Measurements from ENCODE around the gene CYP2D6. TPM values are rescaled to one million over a fixed set of nuclear protein-coding genes. Genes with fewer than 3 reads are reported as not detected.
"Not testable (repeated sequence)": the region's sequence is repeated elsewhere in the genome, so short reads cannot be mapped to it uniquely, and the experiment has no call there.

Gene CYP2D6
- total RNA-seq, 1 donor from 2014 or later = 2.7 TPM

DNA sequence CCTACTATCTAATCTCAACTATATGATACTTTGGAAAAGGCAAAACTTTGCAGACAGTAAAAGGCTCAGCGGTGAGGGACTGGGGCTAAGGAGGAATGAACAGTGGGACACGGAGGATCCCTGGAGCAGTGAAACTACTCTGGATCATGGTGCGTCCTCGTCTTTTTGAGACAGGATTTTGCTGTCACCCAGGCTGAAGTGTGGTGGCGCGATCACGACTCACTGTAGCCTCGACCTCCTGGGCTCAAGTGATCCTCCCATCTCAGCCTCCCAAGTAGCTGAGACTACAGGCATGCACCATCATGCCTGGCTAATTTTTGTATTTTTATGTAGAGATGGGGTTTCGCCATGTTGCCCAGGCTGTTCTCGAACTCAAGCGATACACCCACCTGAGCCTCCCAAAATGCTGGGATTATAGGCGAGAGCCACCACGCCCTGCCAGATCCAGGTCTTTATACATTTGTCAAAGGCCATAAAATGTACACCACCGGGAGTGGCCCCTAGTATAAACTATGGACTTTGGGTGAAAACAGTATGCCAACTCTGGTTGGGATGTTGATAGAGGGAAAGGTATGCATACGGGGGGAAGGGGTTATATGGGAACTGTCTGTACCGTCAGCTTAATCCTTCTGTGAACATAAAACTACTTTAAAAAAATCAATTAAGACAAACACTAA lies 28.0 kb upstream of the CYP2D6 start:
- no peak for DNase-seq (ENCODE audit: low spot score)

DNA sequence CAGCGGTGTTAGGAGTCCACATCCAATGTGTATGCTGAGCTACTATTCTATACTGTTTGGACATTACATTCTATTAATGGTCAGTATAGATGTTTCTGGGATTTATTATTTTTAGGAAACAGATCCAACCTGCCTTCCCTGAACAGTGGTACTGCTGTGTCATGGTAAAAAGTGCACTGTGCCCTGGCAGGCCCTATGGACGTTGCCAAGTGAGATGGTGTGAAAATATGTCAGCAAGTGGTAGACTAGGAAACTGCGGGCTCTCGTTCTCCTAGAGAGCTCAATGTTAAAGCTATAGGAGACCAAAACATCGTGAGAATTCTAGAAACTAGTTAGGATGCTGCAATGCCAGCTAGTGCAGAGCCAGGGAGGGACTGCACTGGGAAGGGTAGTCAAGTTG lies 26.0 kb upstream of the CYP2D6 start:
- no peak for DNase-seq (ENCODE audit: low spot score)

DNA sequence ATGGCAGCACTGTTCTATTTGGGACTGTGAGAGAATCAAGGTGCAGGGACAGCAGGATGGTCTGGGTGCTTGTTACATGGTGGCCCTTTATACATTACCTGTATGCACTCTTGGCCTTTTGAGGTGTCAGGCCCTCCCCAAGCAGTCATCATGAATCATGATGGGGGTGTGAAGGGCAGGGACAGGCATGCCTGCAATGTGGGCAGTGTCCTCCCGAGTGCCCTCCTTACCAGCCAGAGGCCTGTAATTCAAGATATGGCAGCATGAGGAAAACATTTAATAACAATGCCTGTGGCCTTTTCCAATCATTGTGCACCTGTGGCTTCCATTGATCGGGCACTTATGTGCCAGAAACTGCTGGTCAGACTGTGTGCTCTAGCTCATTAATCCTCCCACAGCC lies 25.5 kb upstream of the CYP2D6 start:
- no peak for DNase-seq (ENCODE audit: low spot score)

DNA sequence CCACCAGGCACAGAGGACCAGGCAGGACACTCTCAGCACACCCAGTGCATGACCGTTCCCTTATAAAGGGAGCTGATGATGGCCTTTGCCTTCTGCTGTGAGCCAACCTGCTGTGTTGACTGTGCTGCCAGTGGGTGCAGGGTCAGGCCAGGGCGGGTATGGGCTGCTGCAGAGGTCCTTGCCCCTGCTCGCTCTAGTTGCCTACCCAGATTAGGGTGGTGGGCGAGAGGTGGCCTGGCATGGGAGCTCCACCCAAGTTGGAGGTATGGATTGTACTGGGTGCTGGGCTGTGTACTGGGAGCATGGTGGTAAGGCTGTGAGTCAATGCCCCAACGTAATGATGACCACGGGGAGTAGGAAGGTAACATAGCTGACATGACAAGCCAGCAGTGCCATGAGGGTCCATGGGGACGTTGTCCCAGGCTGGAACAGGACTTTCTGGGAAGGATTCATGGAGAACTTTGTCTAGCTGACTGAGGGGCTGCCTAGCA lies 24.5 kb upstream of the CYP2D6 start:
- DNase-seq (ENCODE audit: low spot score) = no peak

DNA sequence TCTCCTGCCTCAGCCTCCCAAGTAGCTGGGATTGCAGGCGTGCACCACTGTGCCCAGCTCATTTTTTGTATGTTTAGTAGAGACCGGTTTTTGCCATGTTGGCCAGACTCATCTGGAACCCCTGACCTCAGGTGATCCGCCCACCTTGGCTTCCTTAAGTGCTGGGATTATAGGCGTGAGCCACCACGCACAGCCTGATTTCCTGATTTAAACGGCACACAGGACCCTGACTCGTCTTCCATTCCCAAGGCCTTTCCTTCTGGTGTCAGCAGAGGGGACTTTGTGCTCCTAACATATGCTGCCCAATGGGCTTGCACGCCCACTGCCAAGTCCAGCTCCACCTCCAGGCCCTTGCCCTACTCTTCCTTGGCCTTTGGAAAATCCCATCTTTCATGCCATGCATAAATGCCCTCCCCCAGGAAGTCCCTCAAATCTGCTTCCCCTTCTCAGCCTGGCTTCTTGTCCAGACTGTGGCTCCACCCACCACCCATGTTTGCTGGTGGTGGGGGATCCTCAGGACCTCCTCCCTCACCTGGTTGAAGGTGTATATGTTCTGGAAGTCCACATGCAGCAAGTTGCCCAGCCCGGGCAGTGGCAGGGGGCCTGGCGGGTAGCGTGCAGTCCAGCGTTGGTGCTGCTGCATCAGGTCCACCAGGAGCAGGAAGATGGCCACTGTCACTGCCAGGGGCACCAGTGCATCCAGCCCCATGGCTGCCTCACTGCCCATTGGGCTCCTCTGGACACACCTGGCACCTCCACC lies 23.9 kb upstream of the CYP2D6 start:
- DNase-seq (ENCODE audit: low spot score) = no peak

DNA sequence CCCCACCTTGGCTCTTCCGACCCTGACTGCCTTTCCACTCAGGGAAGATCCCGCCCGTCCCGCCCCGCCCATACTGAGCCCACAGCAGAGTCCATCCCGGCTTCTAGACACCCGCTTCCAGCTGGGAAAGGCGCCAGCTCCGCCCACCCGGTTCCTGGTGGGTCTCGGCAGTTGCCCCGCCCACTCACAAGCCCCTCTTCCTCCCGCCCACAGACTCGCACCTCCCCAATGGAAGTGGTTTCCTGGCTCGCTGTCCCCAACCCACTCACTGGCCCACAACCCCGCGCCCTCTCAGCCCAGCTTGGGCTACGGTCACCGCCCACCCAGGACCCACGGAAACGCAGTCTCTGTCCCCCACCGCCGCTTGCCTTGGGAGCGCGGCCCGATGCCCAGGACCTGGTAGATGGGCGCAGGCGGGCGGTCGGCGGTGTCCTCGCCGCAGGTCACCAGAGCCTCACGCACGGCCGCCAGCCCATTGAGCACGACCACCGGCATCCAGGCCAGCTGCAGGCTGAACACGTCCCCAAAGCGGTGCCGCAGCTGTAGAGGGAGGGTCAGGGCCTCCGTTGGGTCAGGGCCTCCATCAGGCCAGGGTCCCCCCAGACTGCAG lies 22.2 kb upstream of the CYP2D6 start:
- DNase-seq (ENCODE audit: low spot score) = no peak

DNA sequence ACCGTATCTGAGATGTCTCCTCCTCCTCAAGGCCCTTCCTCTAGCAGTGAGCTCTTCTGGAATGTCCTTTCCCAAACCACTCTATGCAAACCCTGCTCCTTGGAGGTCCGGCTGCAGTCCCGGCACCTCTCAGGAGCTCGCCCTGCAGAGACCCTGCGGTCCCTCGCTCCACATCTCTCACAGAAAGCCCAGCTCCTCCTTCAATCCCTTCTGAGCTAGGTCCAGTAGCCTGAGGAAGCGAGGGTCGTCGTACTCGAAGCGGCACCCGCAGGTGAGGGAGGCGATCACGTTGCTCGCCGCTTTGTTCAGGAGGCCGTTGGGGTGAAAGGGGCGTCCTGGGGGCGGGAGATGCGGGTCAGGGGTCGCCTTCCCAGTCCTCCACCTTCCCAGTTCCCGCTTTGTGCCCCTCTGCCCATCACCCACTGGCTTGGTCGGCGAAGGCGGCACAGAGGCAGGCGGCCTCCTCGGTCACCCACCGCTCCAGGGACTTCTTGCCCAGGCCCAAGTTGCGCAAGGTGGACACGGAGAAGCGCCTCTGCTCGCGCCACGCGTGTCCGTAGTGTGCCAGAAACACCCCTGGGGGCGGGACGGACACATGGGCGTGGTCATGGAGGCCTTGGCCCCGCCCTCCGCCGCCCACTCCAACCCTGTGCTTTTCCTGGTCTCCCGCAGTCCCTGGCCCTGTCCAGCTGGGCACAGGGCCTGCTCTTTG lies 21.5 kb upstream of the CYP2D6 start:
- DNase-seq (ENCODE audit: low spot score) = no peak

DNA sequence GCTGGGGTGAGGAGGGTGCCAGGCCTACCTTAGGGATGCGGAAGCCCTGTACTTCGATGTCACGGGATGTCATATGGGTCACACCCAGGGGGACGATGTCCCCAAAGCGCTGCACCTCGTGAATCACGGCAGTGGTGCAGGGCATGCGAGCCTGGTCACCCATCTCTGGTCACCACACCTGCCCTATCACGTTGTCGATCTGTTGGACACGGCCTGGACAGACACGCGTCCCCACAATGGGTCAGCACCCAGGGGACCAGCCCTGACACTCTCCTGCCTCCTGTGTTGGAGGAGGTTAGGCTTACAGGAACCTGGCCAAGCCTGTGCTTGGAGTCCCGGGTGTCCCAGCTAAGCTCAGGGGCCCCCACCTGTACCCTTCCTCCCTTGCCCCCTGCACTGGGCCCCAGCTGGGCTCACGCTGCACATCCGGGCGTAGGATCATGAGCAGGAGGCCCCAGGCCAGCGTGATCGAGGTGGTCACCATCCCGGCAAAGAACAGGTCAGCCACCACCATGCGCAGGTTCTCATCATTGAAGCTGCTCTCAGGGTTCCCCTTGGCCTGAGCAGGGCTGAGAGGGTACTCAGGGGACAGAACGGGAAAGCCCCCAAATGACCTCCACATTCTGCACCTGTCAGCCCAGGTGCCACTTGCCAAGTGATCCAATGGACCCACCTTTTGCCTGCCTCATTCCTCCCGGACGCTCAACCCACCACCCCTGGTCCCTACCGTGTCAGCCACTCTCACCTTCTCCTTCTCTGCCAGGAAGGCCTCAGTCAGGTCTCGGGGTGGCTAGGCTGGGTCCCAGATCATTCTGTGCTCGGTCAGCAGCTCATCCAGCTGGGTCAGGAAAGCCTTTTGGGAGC lies 20.3 kb upstream of the CYP2D6 start:
- no peak for DNase-seq (ENCODE audit: low spot score)

DNA sequence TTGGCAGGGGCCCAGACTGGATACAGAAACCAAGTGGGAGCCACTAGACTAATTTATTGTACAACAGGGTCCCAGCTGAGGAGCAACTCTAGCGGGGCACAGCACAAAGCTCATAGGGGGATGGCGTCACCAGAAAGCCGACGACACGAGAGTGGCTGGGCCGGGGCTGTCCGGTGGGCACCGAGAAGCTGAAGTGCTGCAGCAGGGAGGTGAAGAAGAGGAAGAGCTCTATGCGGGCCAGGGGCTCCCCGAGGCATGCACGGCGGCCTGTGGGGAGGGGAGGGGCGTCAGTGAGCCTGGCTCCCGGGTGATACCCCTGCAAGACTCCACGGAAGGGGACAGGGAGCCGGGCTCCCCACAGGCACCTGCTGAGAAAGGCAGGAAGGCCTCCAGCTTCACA lies 19.2 kb upstream of the CYP2D6 start:
- not testable (repeated sequence) for DNase-seq (ENCODE audit: low spot score)

DNA sequence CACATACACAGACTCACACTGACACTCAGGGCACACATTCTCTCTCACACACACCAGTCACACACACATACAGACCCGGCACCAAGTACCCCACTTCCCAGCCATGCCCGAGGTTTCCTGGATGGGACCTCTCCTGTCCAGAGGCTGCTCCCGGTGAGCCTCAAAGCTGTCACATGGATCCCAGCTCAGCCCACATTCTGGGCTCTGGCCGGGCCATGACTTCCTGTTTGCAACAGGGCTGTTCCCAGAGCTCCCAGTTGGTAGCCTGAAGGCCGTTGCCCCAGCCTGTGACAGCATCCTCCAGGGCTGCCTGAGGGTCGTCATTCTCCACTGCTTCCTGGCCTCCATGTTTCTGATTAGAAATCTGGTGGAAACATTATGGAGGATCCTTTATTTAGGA lies 14.6 kb upstream of the CYP2D6 start:
- no peak for DNase-seq (ENCODE audit: low spot score)

DNA sequence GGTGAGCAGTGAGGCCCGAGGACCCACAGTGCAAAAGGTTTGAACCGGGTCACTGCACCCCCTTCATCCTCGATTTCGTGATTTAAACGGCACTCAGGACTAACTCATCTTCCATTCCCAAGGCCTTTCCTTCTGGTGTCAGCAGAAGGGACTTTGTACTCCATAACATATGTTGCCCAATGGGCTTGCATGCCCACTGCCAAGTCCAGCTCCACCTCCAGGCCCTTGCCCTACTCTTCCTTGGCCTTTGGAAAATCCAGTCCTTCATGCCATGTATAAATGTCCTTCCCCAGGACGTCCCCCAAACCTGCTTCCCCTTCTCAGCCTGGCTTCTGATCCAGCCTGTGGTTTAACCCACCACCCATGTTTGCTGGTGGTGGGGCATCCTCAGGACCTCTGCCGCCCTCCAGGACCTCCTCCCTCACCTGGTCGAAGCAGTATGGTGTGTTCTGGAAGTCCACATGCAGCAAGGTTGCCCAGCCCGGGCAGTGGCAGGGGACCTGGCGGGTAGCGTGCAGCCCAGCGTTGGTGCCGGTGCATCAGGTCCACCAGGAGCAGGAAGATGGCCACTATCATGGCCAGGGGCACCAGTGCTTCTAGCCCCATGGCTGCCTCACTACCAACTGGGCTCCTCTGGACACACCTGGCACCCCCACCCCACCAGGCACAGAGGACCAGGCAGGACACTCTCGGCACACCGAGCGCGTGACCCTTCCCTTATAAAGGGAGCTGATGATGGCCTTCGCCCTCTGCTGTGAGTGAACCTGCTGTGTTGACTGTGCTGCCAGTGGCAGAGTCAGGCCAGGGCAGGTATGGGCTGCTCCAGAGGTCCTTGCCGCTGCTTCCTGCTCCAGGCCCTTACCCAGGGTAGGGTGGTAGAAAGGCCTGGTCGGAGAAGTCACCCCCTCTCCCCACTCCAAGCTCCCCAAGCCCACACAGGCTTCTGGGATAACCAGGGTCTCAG lies 13.5 kb upstream of the CYP2D6 start:
- DNase-seq (ENCODE audit: low spot score) = not testable (repeated sequence)

DNA sequence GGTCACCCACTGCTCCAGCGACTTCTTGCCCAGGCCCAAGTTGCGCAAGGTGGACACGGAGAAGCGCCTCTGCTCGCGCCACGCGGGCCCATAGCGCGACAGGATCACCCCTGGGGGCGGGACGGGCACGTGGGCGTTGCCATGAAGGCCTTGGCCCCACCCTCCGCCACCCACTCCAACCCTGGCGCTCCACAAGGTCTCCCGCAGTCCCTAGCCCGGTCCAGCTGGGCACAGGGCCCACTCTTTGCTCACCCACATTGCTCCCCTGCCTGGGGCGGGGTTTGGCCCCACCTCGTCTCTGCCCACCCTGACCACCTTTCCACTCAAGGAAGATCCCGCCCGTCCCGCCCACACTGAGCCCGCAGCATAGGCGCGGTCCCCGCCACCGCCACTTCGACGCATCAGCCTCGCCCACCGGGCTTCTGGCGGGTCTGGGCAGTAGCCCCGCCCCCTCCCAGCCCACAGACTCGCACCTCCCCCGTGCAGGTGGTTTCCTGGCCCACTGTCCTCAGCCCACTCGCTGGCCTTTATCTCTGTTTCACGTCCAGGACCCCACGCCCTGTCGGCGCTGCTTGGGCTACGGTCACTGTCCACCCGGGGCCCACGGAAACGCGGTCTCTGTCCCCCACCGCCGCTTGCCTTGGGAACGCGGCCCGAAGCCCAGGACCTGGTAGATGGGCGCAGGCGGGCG lies 12.3 kb upstream of the CYP2D6 start:
- no peak for DNase-seq (ENCODE audit: low spot score)

DNA sequence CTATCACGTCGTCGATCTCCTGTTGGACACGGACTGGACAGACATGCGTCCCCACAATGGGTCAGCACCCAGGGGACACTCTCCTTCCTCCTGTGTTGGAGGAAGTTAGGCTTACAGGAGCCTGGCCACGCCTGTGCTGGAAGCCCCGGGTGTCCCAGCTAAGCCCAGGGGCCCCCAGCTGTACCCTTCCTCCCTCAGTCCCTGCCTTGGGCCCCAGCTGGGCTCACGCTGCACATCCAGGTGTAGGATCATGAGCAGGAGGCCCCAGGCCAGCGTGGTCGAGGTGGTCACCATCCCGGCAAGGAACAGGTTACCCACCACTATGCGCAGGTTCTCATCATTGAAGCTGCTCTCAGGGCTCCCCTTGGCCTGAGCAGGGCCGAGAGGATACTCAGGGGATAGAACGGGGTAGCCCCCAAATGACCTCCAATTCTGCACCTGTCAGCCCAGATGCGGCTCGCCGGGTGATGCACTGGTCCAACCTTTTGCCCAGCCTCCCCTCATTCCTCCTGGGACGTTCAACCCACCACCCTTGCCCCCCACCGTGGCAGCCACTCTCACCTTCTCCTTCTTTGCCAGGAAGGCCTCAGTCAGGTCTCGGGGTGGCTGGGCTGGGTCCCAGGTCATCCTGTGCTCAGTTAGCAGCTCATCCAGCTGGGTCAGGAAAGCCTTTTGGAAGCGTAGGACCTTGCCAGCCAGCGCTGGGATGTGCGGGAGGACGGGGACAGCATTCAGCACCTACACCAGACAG lies 10.9 kb upstream of the CYP2D6 start:
- DNase-seq (ENCODE audit: low spot score) = not testable (repeated sequence)

DNA sequence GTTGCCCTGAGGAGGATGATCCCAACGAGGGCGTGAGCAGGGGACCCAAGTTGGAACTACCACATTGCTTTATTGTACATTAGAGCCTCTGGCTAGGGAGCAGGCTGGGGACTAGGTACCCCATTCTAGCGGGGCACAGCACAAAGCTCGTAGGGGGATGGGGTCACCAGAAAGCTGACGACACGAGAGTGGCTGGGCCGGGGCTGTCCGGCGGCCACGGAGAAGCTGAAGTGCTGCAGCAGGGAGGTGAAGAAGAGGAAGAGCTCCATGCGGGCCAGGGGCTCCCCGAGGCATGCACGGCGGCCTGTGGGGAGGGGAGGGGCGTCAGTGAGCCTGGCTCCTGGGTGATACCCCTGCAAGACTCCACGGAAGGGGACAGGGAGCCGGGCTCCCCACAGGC lies 9.5 kb upstream of the CYP2D6 start:
- not testable (repeated sequence) for DNase-seq (ENCODE audit: low spot score)

DNA sequence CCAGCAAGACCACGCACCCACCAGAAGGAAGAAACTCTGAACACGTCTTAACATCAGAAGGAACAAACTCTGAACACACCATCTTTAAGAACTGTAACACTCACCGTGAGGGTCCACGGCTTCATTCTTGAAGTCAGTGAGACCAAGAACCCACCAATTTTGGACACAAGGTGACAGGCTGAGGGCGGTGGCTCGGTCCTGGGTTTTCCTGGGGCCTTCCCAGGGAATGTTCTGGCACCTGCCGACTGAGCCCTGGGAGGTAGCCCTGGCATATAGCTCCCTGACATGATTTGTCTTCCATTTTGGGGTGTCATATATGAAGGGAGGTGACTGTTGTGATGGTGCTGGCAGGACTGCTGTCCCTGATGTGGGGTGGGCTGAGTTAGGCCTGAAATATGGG lies 8.9 kb upstream of the CYP2D6 start:
- not testable (repeated sequence) for DNase-seq (ENCODE audit: low spot score)

DNA sequence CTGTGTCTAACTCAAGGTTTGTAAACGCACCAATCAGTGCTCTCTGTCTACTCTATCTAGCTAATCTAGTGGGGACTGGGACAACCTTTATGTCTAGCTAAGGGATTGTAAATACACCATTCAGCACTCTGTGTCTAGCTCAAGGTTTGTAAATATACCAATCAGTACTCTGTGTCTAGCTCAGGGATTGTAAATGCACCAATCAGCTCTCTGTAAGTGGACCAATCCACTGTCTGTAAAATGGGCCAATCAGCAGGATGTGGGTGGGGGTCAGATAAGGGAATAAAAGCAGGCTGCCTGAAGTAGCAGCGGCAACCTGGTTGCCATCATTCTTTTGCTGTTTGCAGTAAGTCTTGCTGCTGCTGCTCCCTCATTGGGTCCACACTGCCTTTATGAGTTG lies 8.4 kb upstream of the CYP2D6 start:
- DNase-seq (ENCODE audit: low spot score) = no peak

DNA sequence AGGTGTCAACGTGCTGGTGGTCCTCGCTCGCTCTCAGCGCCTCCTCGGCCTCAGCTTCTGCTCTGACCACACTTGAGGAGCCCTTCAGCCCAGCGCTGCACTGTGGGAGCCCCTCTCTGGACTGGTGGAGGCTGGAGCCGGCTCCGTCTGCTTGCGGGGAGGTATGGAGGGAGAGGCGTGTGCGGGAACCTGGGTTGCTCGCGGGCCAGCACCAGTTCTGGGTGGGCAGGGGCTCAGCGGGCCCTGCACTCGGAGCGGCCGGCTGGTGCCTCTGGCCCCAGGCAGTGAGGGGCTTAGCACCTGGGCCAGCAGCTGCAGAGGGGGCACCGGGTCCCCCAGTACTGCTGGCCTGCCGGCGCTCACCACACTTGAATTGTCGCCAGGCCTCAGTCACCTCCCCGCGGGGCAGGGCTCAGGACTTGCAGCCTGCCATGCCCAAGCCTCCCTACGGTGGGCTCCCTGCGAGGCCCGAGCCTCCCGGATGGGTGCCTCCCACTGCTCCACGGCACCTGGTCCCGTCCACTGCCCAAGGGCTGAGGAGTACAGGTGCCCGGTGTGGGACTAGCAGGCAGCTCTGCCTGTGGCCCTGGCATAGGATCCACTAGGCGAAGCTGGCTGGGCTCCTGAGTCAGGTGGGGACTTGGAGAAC lies 7.6 kb upstream of the CYP2D6 start:
- DNase-seq (ENCODE audit: low spot score) = no peak

DNA sequence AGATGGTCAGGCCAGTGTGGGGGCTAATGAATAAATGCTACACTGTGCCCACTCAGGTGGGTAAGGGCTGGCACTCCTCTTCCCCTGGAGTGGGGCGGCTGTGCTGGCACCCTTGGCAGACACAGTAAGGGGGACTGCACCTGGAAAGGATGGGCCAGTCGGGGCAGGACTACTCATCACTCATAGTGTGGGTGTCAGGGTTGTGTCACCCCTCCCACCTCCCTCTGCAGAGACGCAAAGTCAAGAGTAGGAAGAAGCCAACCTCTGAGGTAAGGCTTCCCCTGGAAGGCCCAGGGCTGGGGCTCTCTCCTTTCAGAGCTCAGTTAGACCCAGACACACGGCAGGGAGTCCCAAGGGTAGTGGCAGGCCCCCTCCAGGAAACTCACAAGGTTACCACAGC lies 5.1 kb upstream of the CYP2D6 start:
- DNase-seq (ENCODE audit: low spot score) = not testable (repeated sequence)
